Pancreas (tissue), 10 donors: ENCODE data around the gene CCDC92B. TPM values are rescaled to one million over a fixed set of nuclear protein-coding genes. Genes with fewer than 3 reads are reported as not detected.

Source experiments
- ATAC-seq, 4 donors: fragments of 200-7000 bp; cut with Tn5 transposase; one replicate each; pipeline versions ENCODE4 v1.8.0 to v1.9.1; 2020; ENCODE audit warnings: mild to moderate bottlenecking in 4 of 4, moderate library complexity in 4 of 4
- DNase-seq, 6 donors: peaks; one replicate each; pipeline ENCODE4 v3.0.0-alpha.2; 2020
- FAIRE-seq: peaks from 2 replicates; lab custom pipeline; 2012; peaks lifted over from hg19 to GRCh38; lab: Jason Lieb, UNC
- H3K27ac ChIP-seq, 4 donors: fragments of 200-600 bp; sonication (generic); 1 replicate in 3 of 4; 2 replicates in 1 of 4; pipeline versions ENCODE4 v1.5.0 to v1.8.0; 2020
- H3K27me3 ChIP-seq, 4 donors: fragments of 200-600 bp; one replicate each; pipeline ENCODE4 v1.8.0; 2021
- H3K36me3 ChIP-seq, 3 donors: fragments of 200-600 bp; sonication (generic) in 1 of 3; one replicate each; pipeline versions ENCODE4 v1.5.0 to v1.8.0; 2020 to 2021
- H3K4me1 ChIP-seq, 3 donors: fragments of 200-600 bp; one replicate each; pipeline ENCODE4 v1.8.0; 2021
- H3K4me3 ChIP-seq, 4 donors: fragments of 200-600 bp; sonication (generic) in 2 of 4; one replicate each; pipeline versions ENCODE4 v1.5.0 to v1.8.0; 2020 to 2021
- H3K9me3 ChIP-seq, 4 donors: fragments of 200-600 bp; one replicate each; pipeline ENCODE4 v1.8.0; 2021
- WGBS, 2 donors: extraction: QIAGEN DNeasy Blood & Tissue Kit; methylation state at CpG; one replicate each; pipeline ENCODE4 v1.1.7; 2013; 5-methylcytosine and 5-hydroxymethylcytosine counted together
- intact Hi-C, 3 donors: fragments of 100-400 bp; cut with DNase I; formaldehyde crosslinking; loops; one replicate each; pipeline versions ENCODE4 v1.11.1 to v1.14.2; 2022
- polyA plus RNA-seq, 2 donors: library from polyadenylated mRNA; stranded (reverse); fragments of 200-250 nt; gene quantifications; one replicate each; pipeline ENCODE4 v1.2.3, GENCODE V29; 2013
- total RNA-seq, 6 donors: library from RNA; stranded (reverse); fragmentation: NEBNext Ultra II Directional in 4 of 6; extraction: Animal tissue kit (Norgen Biotek cat#: 25700) in 4 of 6; gene quantifications; one replicate each; pipeline versions ENCODE4 v1.2.1 to v1.2.4, GENCODE V29; 2021 to 2023
- TF ChIP-seq, protein P1 (sequence below), 4 donors: fragments of 200-600 bp; sonication (generic) in 3 of 4; IDR thresholded peaks; one replicate each; pipeline versions ENCODE4 v1.5.0 to v1.8.0; 2021; ENCODE audit warnings: antibody characterized with exemption in 4 of 4
- donor health status: healthy with polysubstance abuse.
- donor health status: DM: no; HTN: no; CAD: no; lungs with moderate emphysema.
- donor health status: DM: no; HTN: no; CAD: no.
- donor health status: control.
- donor health status: control.
- donor health status: Bipolar disorder and iron deficiency.
- donor health status: DM: yes; HTN: yes; CAD: no.
- donor health status: DM: no; HTN: no; CAD: no.
- donor health status: DM: no; HTN: no; CAD: no.
- donor health status: DM: yes; HTN: yes; CAD: no.

The CCDC92B gene
- total and polyA plus RNA-seq, 8 donors = 0.19 to 4.6 (median 0.69) TPM

DNA sequence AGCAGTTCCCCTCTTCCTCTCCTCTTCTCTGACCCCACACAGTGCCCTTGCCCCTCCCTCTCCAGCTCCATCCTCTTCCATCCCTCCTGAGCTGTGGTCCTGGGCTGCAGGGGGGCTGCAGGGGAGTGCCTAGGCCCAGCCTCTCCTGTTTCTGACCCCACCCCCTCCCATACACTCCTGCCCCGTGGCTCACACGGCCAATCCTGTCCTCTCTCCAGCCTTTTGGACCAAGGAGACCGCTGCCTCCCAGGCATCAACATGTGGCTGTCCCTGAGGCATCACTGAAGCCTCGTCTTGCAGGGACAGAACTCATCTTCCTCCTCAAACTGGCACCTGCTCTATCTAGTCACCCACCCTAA, 44.6 kb downstream of the CCDC92B start:
- H3K36me3 ChIP-seq = peaks cover 3 to 45% (median 34%) of the 10 kb centered on the region in 3 donors
- H3K4me1 ChIP-seq = peaks cover 17 to 27% (median 17%) of the 10 kb centered on the region in 3 donors
- H3K4me3 ChIP-seq = no peak overlapping the region
- H3K27me3 ChIP-seq = no peaks in the 10 kb centered on the region
- no peak for ATAC-seq
- WGBS, 2 donors = 74 to 76% methylated on average over 4 of the region's 4 CpGs
- intact Hi-C loops = no loop called here
- FAIRE-seq = no peak
- H3K27ac ChIP-seq = no peak overlapping the region
- peak in 2 of 6 donors; percentile 17 to 42 for DNase-seq
- TF ChIP-seq, protein P1, sequence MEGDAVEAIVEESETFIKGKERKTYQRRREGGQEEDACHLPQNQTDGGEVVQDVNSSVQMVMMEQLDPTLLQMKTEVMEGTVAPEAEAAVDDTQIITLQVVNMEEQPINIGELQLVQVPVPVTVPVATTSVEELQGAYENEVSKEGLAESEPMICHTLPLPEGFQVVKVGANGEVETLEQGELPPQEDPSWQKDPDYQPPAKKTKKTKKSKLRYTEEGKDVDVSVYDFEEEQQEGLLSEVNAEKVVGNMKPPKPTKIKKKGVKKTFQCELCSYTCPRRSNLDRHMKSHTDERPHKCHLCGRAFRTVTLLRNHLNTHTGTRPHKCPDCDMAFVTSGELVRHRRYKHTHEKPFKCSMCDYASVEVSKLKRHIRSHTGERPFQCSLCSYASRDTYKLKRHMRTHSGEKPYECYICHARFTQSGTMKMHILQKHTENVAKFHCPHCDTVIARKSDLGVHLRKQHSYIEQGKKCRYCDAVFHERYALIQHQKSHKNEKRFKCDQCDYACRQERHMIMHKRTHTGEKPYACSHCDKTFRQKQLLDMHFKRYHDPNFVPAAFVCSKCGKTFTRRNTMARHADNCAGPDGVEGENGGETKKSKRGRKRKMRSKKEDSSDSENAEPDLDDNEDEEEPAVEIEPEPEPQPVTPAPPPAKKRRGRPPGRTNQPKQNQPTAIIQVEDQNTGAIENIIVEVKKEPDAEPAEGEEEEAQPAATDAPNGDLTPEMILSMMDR (IDR thresholded peaks at IDR 0.05) = no peak
- H3K9me3 ChIP-seq = no peaks in the 10 kb centered on the region

DNA sequence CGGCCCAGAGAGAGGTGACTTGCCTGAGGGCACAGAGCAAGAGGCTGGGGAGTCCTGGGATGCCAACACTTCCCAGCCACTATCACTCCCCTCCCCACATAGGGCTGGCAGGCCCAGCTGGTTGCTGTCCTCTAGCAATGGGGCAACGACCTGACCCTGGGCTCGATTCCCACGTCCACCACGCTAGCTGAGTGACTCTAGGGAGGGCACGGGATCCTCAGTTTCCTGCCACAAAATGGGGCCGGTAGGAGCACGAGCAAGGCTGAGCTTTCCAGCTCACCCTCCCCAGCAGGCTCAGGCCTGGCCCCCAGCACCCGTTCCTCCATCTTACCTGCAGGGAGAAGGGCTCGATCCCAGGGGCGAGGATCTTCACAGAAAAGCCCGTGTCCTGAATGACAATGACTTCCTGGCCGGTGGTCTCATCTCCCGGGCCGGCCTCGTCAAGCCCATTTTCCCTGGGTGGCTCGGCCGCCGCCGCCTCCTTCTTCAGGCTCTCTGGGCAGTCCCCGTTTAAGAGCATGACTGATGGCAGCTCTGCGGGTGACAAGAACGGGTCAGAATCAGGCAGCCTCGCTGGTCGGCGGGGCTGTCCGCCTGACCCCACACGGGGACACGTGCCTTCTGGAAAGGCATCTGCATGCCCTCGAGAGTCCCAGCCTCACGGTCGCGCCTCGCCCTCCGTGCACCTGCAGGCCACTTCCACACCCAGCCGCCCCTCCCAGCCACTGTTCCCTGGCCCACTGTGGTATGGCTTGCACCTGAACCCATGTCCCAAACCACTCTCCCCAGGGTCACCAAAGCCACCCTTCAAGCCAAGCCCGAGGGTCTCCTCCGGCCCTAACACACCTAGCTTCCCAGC, 45.2 kb downstream of the CCDC92B start:
- TF ChIP-seq, protein P1 (IDR thresholded peaks at IDR 0.05) = no peak
- no peaks in the 10 kb centered on the region for H3K27me3 ChIP-seq
- no peak for ATAC-seq
- H3K9me3 ChIP-seq = no peaks in the 10 kb centered on the region
- no peak overlapping the region for H3K4me3 ChIP-seq
- WGBS, 2 donors = 88 to 91% methylated on average over 37 to 38 of the region's 38 CpGs
- no peak for FAIRE-seq
- H3K4me1 ChIP-seq = peaks cover 17 to 26% (median 17%) of the 10 kb centered on the region in 3 donors
- no peak overlapping the region for H3K27ac ChIP-seq
- peak in 3 of 6 donors; percentile 12 to 79 (median 54) for DNase-seq
- intact Hi-C loops = no loop called here
- peaks cover 3 to 51% (median 34%) of the 10 kb centered on the region in 3 donors for H3K36me3 ChIP-seq

DNA sequence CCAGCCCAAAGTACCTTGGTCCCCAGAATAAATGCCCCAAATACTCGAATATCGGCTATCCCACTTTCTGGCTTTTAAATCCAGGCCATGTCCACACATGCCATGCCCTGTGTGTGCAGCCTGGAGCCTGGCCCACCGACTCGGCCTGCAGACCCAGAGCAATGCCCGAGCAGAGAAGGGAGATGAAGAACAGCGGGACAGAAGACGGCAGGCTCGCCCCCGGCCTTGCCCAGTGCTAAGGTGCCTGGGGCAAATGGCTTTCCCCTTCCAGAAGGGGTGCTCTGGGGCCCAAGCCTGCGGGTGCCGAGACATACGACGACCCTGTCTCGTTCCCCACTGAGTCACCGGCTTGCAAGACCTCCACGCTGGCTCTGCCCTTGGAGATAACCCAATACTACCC, 45.8 kb downstream of the CCDC92B start:
- no peak for FAIRE-seq
- Histone ChIP-seq H3K27ac (no peak overlapping the region), H3K9me3 (no peaks in the 10 kb centered on the region), H3K36me3 (peaks cover 3 to 56% (median 34%) of the 10 kb centered on the region in 3 donors), H3K4me1 (peaks cover 12 to 19% (median 17%) of the 10 kb centered on the region in 3 donors), H3K4me3 (no peak overlapping the region), H3K27me3 (no peaks in the 10 kb centered on the region)
- intact Hi-C loops = no loop called here
- DNase-seq = peak in 3 of 6 donors; percentile 13 to 58 (median 53)
- TF ChIP-seq, protein P1 (IDR thresholded peaks at IDR 0.05) = no peak
- no peak for ATAC-seq
- WGBS, 2 donors = 90 to 93% methylated on average over 16 of the region's 16 CpGs

DNA sequence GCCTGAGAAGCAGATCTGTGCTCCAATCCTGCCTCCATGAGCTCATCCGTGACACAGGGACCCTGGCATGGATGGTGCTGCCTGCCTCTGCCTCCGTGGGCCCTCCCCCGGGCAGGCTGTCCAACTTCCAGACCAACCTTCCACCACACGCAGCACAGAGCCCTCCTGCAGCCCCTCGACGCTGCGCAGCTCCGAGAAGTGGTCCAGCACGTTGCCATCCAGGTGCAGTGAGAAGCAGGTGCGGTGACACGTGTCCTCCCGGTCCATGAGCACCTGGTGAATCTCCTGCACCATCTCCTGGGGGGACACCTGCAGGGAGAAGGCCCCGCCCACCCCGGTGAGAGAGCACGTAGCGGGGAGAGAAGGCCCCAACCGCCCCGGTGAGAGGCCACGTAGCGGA, 46.3 kb downstream of the CCDC92B start:
- no peak for ATAC-seq
- WGBS, 2 donors = 91 to 95% methylated on average over 19 to 20 of the region's 20 CpGs
- Histone ChIP-seq H3K9me3 (no peaks in the 10 kb centered on the region), H3K4me1 (peaks cover 8 to 15% (median 13%) of the 10 kb centered on the region in 3 donors), H3K36me3 (peaks cover 3 to 60% (median 36%) of the 10 kb centered on the region in 3 donors), H3K27me3 (no peaks in the 10 kb centered on the region), H3K4me3 (no peak overlapping the region), H3K27ac (no peak overlapping the region)
- peak in 2 of 6 donors; percentile 53 to 55 for DNase-seq
- TF ChIP-seq, protein P1 (IDR thresholded peaks at IDR 0.05) = no peak
- no peak for FAIRE-seq
- intact Hi-C loops = no loop called here
